Neural progenitor cell (in vitro differentiated cells): Measurements from ENCODE around the gene MAD1L1. TPM values are rescaled to one million over a fixed set of nuclear protein-coding genes. Genes with fewer than 3 reads are reported as not detected.

Source experiments
- DNase-seq: peaks from one replicate; pipeline ENCODE4 v3.0.0-alpha.2; 2016; ENCODE audit warnings: low spot score
- H2AFZ ChIP-seq: fragments of 200-600 bp; sonication (generic); replicated peaks from 2 replicates; pipeline ENCODE4 v1.6.1; 2016; ENCODE audit warnings: antibody characterized with exemption
- H3F3A ChIP-seq: fragments of 200-600 bp; sonication (generic); 2 replicates; pipeline ENCODE4 v1.6.1; 2016; ENCODE audit warnings: antibody characterized with exemption, low read depth
- H3K27ac ChIP-seq: fragments of 200-600 bp; sonication (generic); 2 replicates; pipeline ENCODE4 v1.5.1; 2016; ENCODE audit warnings: mild to moderate bottlenecking
- H3K27me3 ChIP-seq: fragments of 200-600 bp; sonication (generic); 2 replicates; pipeline ENCODE4 v1.6.1; 2016; ENCODE audit warnings: mild to moderate bottlenecking, moderate library complexity
- H3K36me3 ChIP-seq: fragments of 200-600 bp; sonication (generic); 2 replicates; pipeline ENCODE4 v1.5.1; 2016
- H3K4me1 ChIP-seq: fragments of 200-600 bp; sonication (generic); 2 replicates; pipeline ENCODE4 v1.6.1; 2016; ENCODE audit warnings: mixed run types
- H3K4me2 ChIP-seq: fragments of 200-600 bp; sonication (generic); 2 replicates; pipeline ENCODE4 v1.6.1; 2016
- H3K4me3 ChIP-seq: fragments of 200-600 bp; sonication (generic); 2 replicates; pipeline ENCODE4 v1.5.1; 2016
- H3K79me2 ChIP-seq: fragments of 200-600 bp; sonication (generic); 2 replicates; pipeline ENCODE4 v1.6.1; 2016; ENCODE audit warnings: low read depth
- H3K9ac ChIP-seq: fragments of 200-600 bp; sonication (generic); 2 replicates; pipeline ENCODE4 v1.6.1; 2016
- H3K9me3 ChIP-seq: fragments of 200-600 bp; sonication (generic); 2 replicates; pipeline ENCODE4 v1.5.1; 2016; ENCODE audit warnings: low read depth
- H4K20me1 ChIP-seq: fragments of 200-600 bp; sonication (generic); 2 replicates; pipeline ENCODE4 v1.6.1; 2016; ENCODE audit warnings: low read depth
- H3K27ac Mint-ChIP-seq: 3 replicates; pipeline ENCODE4 v1.8.0; 2021; ENCODE audit warnings: mixed read lengths
- H3K27me3 Mint-ChIP-seq: 2 replicates; pipeline ENCODE4 v1.8.0; 2022; ENCODE audit warnings: low read depth, mild to moderate bottlenecking, inconsistent platforms, moderate library complexity, mixed read lengths; ENCODE audit not compliant: insufficient read depth
- H3K36me3 Mint-ChIP-seq: 3 replicates; pipeline ENCODE4 v1.8.0; 2021; ENCODE audit warnings: mixed read lengths
- H3K4me1 Mint-ChIP-seq: 3 replicates; pipeline ENCODE4 v1.8.0; 2021; ENCODE audit warnings: mixed read lengths
- H3K4me3 Mint-ChIP-seq: 3 replicates; pipeline ENCODE4 v1.8.0; 2021; ENCODE audit warnings: mild to moderate bottlenecking, moderate library complexity, mixed read lengths
- H3K9me3 Mint-ChIP-seq: 3 replicates; pipeline ENCODE4 v1.8.0; 2020; ENCODE audit warnings: mixed read lengths
- EZH2 ChIP-seq: fragments of 200-600 bp; sonication (generic); IDR thresholded peaks from 2 replicates; pipeline ENCODE4 v1.6.1; 2017; ENCODE audit warnings: antibody characterized with exemption, mild to moderate bottlenecking, moderate library complexity
- EZH2phosphoT487 ChIP-seq: fragments of 200-600 bp; sonication (generic); IDR thresholded peaks from 2 replicates; pipeline ENCODE4 v1.6.1; 2017; ENCODE audit warnings: antibody characterized with exemption
- total RNA-seq: library from RNA; depleted of rRNA; stranded (reverse); fragments of >200 nt; gene quantifications from 2 replicates; pipeline ENCODE4 v1.2.3, GENCODE V29; 2015; ENCODE audit warnings: low replicate concordance
- TF ChIP-seq, protein P1 (sequence below): fragments of 200-600 bp; sonication (generic); IDR thresholded peaks from 2 replicates; pipeline ENCODE4 v1.5.1; 2017; ENCODE audit warnings: antibody characterized with exemption, mild to moderate bottlenecking

Gene MAD1L1
- total RNA-seq, 1 donor from 2014 or later, result 23.7 TPM

DNA sequence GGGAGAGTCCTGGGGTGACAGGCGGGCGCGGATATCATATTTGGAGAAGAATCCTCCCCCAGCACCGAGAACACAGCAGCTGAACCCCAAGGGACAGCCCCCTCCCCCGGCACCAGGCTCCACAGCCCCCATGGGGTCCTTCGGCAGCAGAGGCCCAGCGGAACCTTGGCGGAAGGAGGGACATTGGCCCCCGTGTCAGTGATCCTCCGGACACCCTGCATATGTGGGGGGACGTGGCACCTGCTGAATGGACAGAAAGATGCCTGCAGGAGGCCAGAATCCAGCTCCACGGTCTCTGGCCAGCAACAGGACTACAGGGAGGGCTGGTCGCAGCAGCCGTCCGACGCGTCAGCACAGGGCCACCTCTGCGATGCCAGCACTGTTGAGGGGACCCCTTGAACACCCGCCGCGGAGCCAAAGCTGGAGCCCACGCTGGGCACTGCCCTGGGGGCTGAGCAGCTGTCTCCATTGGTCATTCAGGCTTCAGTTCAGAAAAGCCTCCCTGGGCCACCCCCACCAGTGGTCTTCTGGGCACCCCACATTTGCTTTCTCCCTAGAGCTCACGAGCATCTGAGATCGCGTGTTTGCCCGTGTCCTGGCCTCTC lies 322.6 kb downstream of the MAD1L1 start:
- Histone ChIP-seq H4K20me1 (no peaks in the 10 kb centered on the region), H3K9ac (no peak overlapping the region), H3K27me3 (no peaks in the 10 kb centered on the region), H3F3A (no peaks in the 10 kb centered on the region), H2AFZ (no peak overlapping the region), H3K36me3 (no peaks in the 10 kb centered on the region), H3K4me2 (no peak overlapping the region), H3K4me1 (no peaks in the 10 kb centered on the region), H3K9me3 (no peaks in the 10 kb centered on the region), H3K27ac (no peak overlapping the region), H3K4me3 (no peak overlapping the region), H3K79me2 (no peaks in the 10 kb centered on the region)
- Mint-ChIP-seq H3K36me3 (peaks cover 2% of the 10 kb centered on the region), H3K9me3 (no peaks in the 10 kb centered on the region), H3K4me1 (peaks cover 5% of the 10 kb centered on the region), H3K4me3 (no peak overlapping the region), H3K27ac (no peak overlapping the region), H3K27me3 (no peaks in the 10 kb centered on the region)
- TF ChIP-seq, protein P1, sequence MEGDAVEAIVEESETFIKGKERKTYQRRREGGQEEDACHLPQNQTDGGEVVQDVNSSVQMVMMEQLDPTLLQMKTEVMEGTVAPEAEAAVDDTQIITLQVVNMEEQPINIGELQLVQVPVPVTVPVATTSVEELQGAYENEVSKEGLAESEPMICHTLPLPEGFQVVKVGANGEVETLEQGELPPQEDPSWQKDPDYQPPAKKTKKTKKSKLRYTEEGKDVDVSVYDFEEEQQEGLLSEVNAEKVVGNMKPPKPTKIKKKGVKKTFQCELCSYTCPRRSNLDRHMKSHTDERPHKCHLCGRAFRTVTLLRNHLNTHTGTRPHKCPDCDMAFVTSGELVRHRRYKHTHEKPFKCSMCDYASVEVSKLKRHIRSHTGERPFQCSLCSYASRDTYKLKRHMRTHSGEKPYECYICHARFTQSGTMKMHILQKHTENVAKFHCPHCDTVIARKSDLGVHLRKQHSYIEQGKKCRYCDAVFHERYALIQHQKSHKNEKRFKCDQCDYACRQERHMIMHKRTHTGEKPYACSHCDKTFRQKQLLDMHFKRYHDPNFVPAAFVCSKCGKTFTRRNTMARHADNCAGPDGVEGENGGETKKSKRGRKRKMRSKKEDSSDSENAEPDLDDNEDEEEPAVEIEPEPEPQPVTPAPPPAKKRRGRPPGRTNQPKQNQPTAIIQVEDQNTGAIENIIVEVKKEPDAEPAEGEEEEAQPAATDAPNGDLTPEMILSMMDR, result no peak
- TF ChIP-seq EZH2phosphoT487, result no peak
- no peak for TF ChIP-seq EZH2
- no peak for DNase-seq

DNA sequence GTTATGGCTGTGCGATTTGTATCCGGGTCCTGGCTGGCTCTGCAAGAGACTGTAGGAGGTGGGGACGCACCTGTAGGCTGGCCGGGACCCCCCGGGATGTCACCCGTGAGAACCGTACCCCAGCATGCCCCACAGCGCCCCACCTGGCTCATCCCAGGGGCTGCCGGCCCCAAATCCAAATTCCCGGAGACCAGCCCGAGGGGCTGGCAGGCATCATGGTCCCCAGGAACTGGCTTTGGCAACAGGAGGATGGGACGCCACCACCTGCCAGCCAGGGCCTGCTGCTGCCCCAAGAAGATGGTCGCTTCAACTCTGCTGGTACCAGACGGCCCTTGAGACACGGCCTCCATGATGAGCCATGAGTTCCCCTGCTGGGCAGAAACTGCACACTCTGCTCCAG lies 323.3 kb downstream of the MAD1L1 start:
- no peak overlapping the region for H3K27ac Mint-ChIP-seq
- no peaks in the 10 kb centered on the region for H3K79me2 ChIP-seq
- TF ChIP-seq EZH2, result no peak
- TF ChIP-seq, protein P1, result peak; percentile 13
- H2AFZ ChIP-seq, result no peak overlapping the region
- H3K4me1 Mint-ChIP-seq, result peaks cover 5% of the 10 kb centered on the region
- H3K9ac ChIP-seq, result no peak overlapping the region
- no peaks in the 10 kb centered on the region for H3K36me3 ChIP-seq
- no peak overlapping the region for H3K4me3 ChIP-seq
- H3K4me3 Mint-ChIP-seq, result no peak overlapping the region
- H3K36me3 Mint-ChIP-seq, result peaks cover 2% of the 10 kb centered on the region
- no peaks in the 10 kb centered on the region for H3K27me3 ChIP-seq
- H4K20me1 ChIP-seq, result no peaks in the 10 kb centered on the region
- H3K4me2 ChIP-seq, result no peak overlapping the region
- DNase-seq, result no peak
- H3K27ac ChIP-seq, result no peak overlapping the region
- no peaks in the 10 kb centered on the region for H3F3A ChIP-seq
- H3K9me3 ChIP-seq, result no peaks in the 10 kb centered on the region
- no peaks in the 10 kb centered on the region for H3K27me3 Mint-ChIP-seq
- H3K4me1 ChIP-seq, result no peaks in the 10 kb centered on the region
- H3K9me3 Mint-ChIP-seq, result no peaks in the 10 kb centered on the region

DNA sequence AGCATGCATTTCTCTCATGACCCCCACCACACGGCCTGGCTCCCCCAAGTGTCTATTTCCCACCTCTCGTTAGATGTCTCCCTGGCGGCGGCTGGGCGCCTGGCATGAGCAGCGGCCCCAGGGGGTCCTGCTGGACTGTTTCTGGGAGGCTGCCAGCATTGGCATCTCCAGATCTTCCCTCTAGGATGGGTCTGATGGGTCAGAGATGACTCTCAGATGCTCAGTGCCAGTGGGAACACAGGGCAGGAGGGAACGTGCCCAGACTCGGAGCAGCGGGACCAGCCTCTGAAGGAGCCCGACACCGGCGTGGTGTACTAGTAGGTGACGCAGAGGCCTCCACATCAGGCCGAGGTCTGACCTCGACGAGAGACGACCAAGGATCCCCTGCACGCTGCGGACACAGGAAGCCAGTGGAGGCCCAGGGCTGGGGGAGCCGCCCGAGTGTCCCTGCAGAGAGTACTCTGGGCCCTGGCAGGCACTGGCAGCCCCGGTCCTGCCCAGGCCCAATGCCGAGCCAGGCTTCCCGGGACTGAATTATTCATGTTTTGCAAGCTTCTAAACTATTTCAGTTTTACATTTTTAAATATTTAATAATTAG lies 323.8 kb downstream of the MAD1L1 start:
- Histone ChIP-seq H3K9me3 (no peaks in the 10 kb centered on the region), H3K27me3 (no peaks in the 10 kb centered on the region), H3F3A (no peaks in the 10 kb centered on the region), H3K9ac (no peak overlapping the region), H3K36me3 (no peaks in the 10 kb centered on the region), H3K4me3 (no peak overlapping the region), H2AFZ (no peak overlapping the region), H3K4me2 (no peak overlapping the region), H3K4me1 (no peaks in the 10 kb centered on the region), H4K20me1 (no peaks in the 10 kb centered on the region), H3K27ac (no peak overlapping the region), H3K79me2 (no peaks in the 10 kb centered on the region)
- peaks cover 2% of the 10 kb centered on the region for H3K36me3 Mint-ChIP-seq
- no peaks in the 10 kb centered on the region for H3K27me3 Mint-ChIP-seq
- no peak overlapping the region for H3K27ac Mint-ChIP-seq
- TF ChIP-seq, protein P1, result no peak
- no peak for TF ChIP-seq EZH2
- no peak for TF ChIP-seq EZH2phosphoT487
- no peak for DNase-seq
- no peaks in the 10 kb centered on the region for H3K9me3 Mint-ChIP-seq
- H3K4me3 Mint-ChIP-seq, result no peak overlapping the region
- peaks cover 5% of the 10 kb centered on the region for H3K4me1 Mint-ChIP-seq
